Breast epithelium (tissue), 4 donors: ENCODE data around the gene OR6C76. TPM values are rescaled to one million over a fixed set of nuclear protein-coding genes. Genes with fewer than 3 reads are reported as not detected.
"Not testable (repeated sequence)": the region's sequence is repeated elsewhere in the genome, so short reads cannot be mapped to it uniquely, and the experiment has no call there.

Experiments used
- DNase-seq, 2 donors: peaks; one replicate each; pipeline ENCODE4 v3.0.0-alpha.2; 2019; ENCODE audit warnings: low spot score in 2 of 2
- H3K27ac ChIP-seq, 2 donors: fragments of 200-600 bp; sonication (generic) in 1 of 2; one replicate each; pipeline ENCODE4 v1.5.1; 2016 to 2019; ENCODE audit warnings: mild to moderate bottlenecking in 1 of 2
- H3K27me3 ChIP-seq, 2 donors: fragments of 200-600 bp; sonication (generic) in 1 of 2; one replicate each; pipeline versions ENCODE4 v1.5.1 to v1.6.0; 2017 to 2019; ENCODE audit warnings: control low read depth in 1 of 2, mild to moderate bottlenecking in 1 of 2
- H3K36me3 ChIP-seq: fragments of 200-600 bp; one replicate; pipeline ENCODE4 v1.5.1; 2019
- H3K4me1 ChIP-seq, 2 donors: fragments of 200-600 bp; sonication (generic); one replicate each; pipeline ENCODE4 v1.5.1; 2016 to 2019; ENCODE audit warnings: control low read depth in 1 of 2
- H3K4me3 ChIP-seq, 3 donors: fragments of 200-600 bp; sonication (generic); 1 replicate in 2 of 3; 2 replicates in 1 of 3; pipeline ENCODE4 v1.5.1; 2016 to 2019; ENCODE audit warnings: mild to moderate bottlenecking in 3 of 3, moderate library complexity in 2 of 3
- H3K9me3 ChIP-seq, 2 donors: fragments of 200-600 bp; sonication (generic) in 1 of 2; one replicate each; pipeline ENCODE4 v1.5.1; 2016 to 2019; ENCODE audit warnings: control low read depth in 1 of 2
- CTCF ChIP-seq, 3 donors: fragments of 450-650 bp; IDR thresholded peaks; one replicate each; pipeline ENCODE4 v1.5.1; 2016 to 2017; ENCODE audit warnings: antibody characterized with exemption in 3 of 3, mild to moderate bottlenecking in 3 of 3, moderate library complexity in 3 of 3
- POLR2A ChIP-seq: fragments of 450-650 bp; IDR thresholded peaks from one replicate; pipeline ENCODE4 v1.6.1; 2016; ENCODE audit warnings: antibody characterized with exemption, mild to moderate bottlenecking, moderate library complexity
- POLR2AphosphoS5 ChIP-seq, 3 donors: sonication (generic); formaldehyde crosslinking; IDR thresholded peaks; one replicate each; pipeline ENCODE4 v1.6.1; 2017; ENCODE audit warnings: antibody characterized with exemption in 3 of 3
- intact Hi-C: fragments of 100-400 bp; cut with DNase I; formaldehyde crosslinking; loops from one replicate; pipeline ENCODE4 v1.15.1; 2023; ENCODE audit warnings: low total_unique reads
- total RNA-seq, 3 donors: library from RNA; depleted of rRNA; stranded (reverse); fragments of >200 nt; gene quantifications; one replicate each; pipeline ENCODE4 v1.1.0, GENCODE V29; 2016

Gene OR6C76
- total RNA-seq, 3 donors from 2014 or later = not detected

- no peak overlapping the region for H3K4me3 ChIP-seq
- no peak for TF ChIP-seq POLR2A
- no peak for TF ChIP-seq POLR2AphosphoS5 (IDR thresholded peaks at IDR 0.05)
- no peak for TF ChIP-seq CTCF (IDR thresholded peaks at IDR 0.05)
- intact Hi-C loops = no loop called here
Measured at GRCh38 chr12:55446326-55446725, 20.3 kb downstream of the OR6C76 start.

GRCh38 chr12:55448825-55449224 lies 22.8 kb downstream of the OR6C76 start:
- Histone ChIP-seq H3K4me3 (no peak overlapping the region), H3K36me3 (no peaks in the 10 kb centered on the region), H3K27ac (no peak overlapping the region), H3K27me3 (no peaks in the 10 kb centered on the region), H3K9me3 (no peaks in the 10 kb centered on the region), H3K4me1 (no peaks in the 10 kb centered on the region)
- no peak for TF ChIP-seq POLR2A
- no peak for TF ChIP-seq CTCF (IDR thresholded peaks at IDR 0.05)
- TF ChIP-seq POLR2AphosphoS5 (IDR thresholded peaks at IDR 0.05) = no peak
- intact Hi-C loops = no loop called here
- no peak for DNase-seq

More at GRCh38 chr12:55446326-55446725, 20.3 kb downstream of the OR6C76 start:
- no peaks in the 10 kb centered on the region for H3K36me3 ChIP-seq
- H3K27ac ChIP-seq = no peak overlapping the region
- no peaks in the 10 kb centered on the region for H3K4me1 ChIP-seq
- no peaks in the 10 kb centered on the region for H3K27me3 ChIP-seq
- no peak for DNase-seq
- H3K9me3 ChIP-seq = peaks cover 0 to 2% of the 10 kb centered on the region in 2 donors

GRCh38 chr12:55464926-55465325 lies 38.9 kb downstream of the OR6C76 start:
- DNase-seq, H3K4me3 ChIP-seq, H3K4me1 ChIP-seq, intact Hi-C loops, H3K27me3 ChIP-seq, H3K36me3 ChIP-seq, H3K9me3 ChIP-seq, H3K27ac ChIP-seq: not testable (repeated sequence)

- intact Hi-C loops = no loop called here
- H3K4me1 ChIP-seq = no peaks in the 10 kb centered on the region
- DNase-seq = no peak
- H3K36me3 ChIP-seq = no peaks in the 10 kb centered on the region
- no peak overlapping the region for H3K27ac ChIP-seq
- no peak overlapping the region for H3K4me3 ChIP-seq
- no peaks in the 10 kb centered on the region for H3K27me3 ChIP-seq
- no peak for TF ChIP-seq CTCF (IDR thresholded peaks at IDR 0.05)
- TF ChIP-seq POLR2A = no peak
- no peak for TF ChIP-seq POLR2AphosphoS5 (IDR thresholded peaks at IDR 0.05)
- H3K9me3 ChIP-seq = peaks cover 0 to 6% of the 10 kb centered on the region in 2 donors
Measured at GRCh38 chr12:55467836-55468235, 41.8 kb downstream of the OR6C76 start.

- intact Hi-C loops = no loop called here
- no peaks in the 10 kb centered on the region for H3K4me1 ChIP-seq
- H3K9me3 ChIP-seq = peaks cover 0 to 2% of the 10 kb centered on the region in 2 donors
- H3K36me3 ChIP-seq = no peaks in the 10 kb centered on the region
- H3K27ac ChIP-seq = no peak overlapping the region
- no peak for TF ChIP-seq POLR2A
- no peak for TF ChIP-seq POLR2AphosphoS5 (IDR thresholded peaks at IDR 0.05)
- TF ChIP-seq CTCF (IDR thresholded peaks at IDR 0.05) = no peak
- no peaks in the 10 kb centered on the region for H3K27me3 ChIP-seq
- no peak for DNase-seq
- no peak overlapping the region for H3K4me3 ChIP-seq
Measured at GRCh38 chr12:55469291-55469690, 43.2 kb downstream of the OR6C76 start.
